MCF 10A (cell line): ENCODE results near the gene STAT5B. TPM values are rescaled to one million over a fixed set of nuclear protein-coding genes. Genes with fewer than 3 reads are reported as not detected.

Experiments used
- BruUV-seq: library from RNA; stranded (reverse); fragments of 400-500 nt; replicated peaks from 2 replicates; lab custom pipeline; 2021; lab: Mats Ljungman, UMichigan
- CTCF ChIA-PET: fragments of 300-600 bp; sonication (Branson Sonifier 250); formaldehyde crosslinking; extraction: SDS; loops from one replicate; lab custom pipeline; 2021; ENCODE audit warnings: antibody characterized with exemption, inconsistent platforms; lab: Yijun Ruan, JAX
- POLR2A ChIA-PET: fragments of 300-600, 350-650 bp; sonication (Branson Sonifier 250); formaldehyde crosslinking; extraction: SDS; loops from one replicate; lab custom pipeline; 2020; ENCODE audit warnings: antibody characterized with exemption, inconsistent platforms; lab: Yijun Ruan, JAX
- DNase-seq: peaks from one replicate; pipeline ENCODE4 v3.0.0-alpha.2; 2018; ENCODE audit not compliant: unreplicated experiment
- H3K27ac Mint-ChIP-seq: one replicate; pipeline ENCODE4 v1.8.0; 2022; ENCODE audit warnings: mild to moderate bottlenecking, low read depth, mixed read lengths; ENCODE audit not compliant: unreplicated experiment
- H3K27me3 Mint-ChIP-seq: one replicate; pipeline ENCODE4 v1.8.0; 2022; ENCODE audit warnings: mixed read lengths; ENCODE audit not compliant: insufficient read depth, unreplicated experiment
- H3K36me3 Mint-ChIP-seq: one replicate; pipeline ENCODE4 v1.8.0; 2022; ENCODE audit warnings: mild to moderate bottlenecking, moderate library complexity, mixed read lengths; ENCODE audit not compliant: insufficient read depth, unreplicated experiment
- H3K4me1 Mint-ChIP-seq: one replicate; pipeline ENCODE4 v1.8.0; 2022; ENCODE audit warnings: mixed read lengths; ENCODE audit not compliant: insufficient read depth, unreplicated experiment
- H3K4me3 Mint-ChIP-seq: one replicate; pipeline ENCODE4 v1.8.0; 2022; ENCODE audit warnings: mild to moderate bottlenecking, moderate library complexity, mixed read lengths; ENCODE audit not compliant: unreplicated experiment
- H3K9me3 Mint-ChIP-seq: one replicate; pipeline ENCODE4 v1.8.0; 2022; ENCODE audit warnings: mixed read lengths; ENCODE audit not compliant: unreplicated experiment
- CTCF ChIP-seq: fragments of 200-600 bp; IDR thresholded peaks from one replicate; pipeline ENCODE4 v1.8.0; 2022; ENCODE audit warnings: antibody characterized with exemption, mild to moderate bottlenecking; ENCODE audit not compliant: unreplicated experiment
- intact Hi-C: fragments of 100-400 bp; cut with micrococcal nuclease; formaldehyde crosslinking; loops from 2 replicates; pipeline ENCODE4 v1.14.1; 2022
- total RNA-seq: library from RNA; stranded (reverse); gene quantifications from 2 replicates; pipeline ENCODE4 v1.2.3, GENCODE V29; 2022

The STAT5B gene
- total RNA-seq, 1 experiment from 2014 or later = 29.8 TPM

GRCh38 chr17:42313389-42313772 lies 37.2 kb upstream of the STAT5B start:
- no peak for DNase-seq
- Mint-ChIP-seq H3K4me3 (no peak overlapping the region), H3K27ac (no peak overlapping the region), H3K9me3 (no peaks in the 10 kb centered on the region), H3K27me3 (no peaks in the 10 kb centered on the region), H3K36me3 (peaks cover 86% of the 10 kb centered on the region), H3K4me1 (no peaks in the 10 kb centered on the region)
- CTCF ChIA-PET = interaction anchor here (0.6 to 2.5 kb wide), 6 partner anchors 9 to 203 kb away, joined by 3 to 7 read pairs (median 3); no protein-coding TSS in a partner anchor
- TF ChIP-seq CTCF = no peak
- intact Hi-C loops = no loop called here
- no TSS peak for BruUV-seq
- POLR2A ChIA-PET = interaction anchor here (1.1 kb wide), 2 partner anchors 24 to 26 kb away, joined by 3 read pairs; no protein-coding TSS in a partner anchor

GRCh38 chr17:42312285-42313130 lies 36.3 kb upstream of the STAT5B start:
- H3K36me3 Mint-ChIP-seq = peaks cover 77% of the 10 kb centered on the region
- no peaks in the 10 kb centered on the region for H3K9me3 Mint-ChIP-seq
- no peaks in the 10 kb centered on the region for H3K4me1 Mint-ChIP-seq
- peak; percentile 58 for DNase-seq
- peak; percentile 42 for TF ChIP-seq CTCF
- H3K4me3 Mint-ChIP-seq = no peak overlapping the region
- ChIA-PET POLR2A (interaction anchor here (0.7 to 1.2 kb wide), 4 partner anchors 13 to 326 kb away, joined by 3 read pairs; no protein-coding TSS in a partner anchor), CTCF (interaction anchor here (0.6 to 2.5 kb wide), 6 partner anchors 10 to 898 kb away, joined by 3 to 7 read pairs (median 3); no protein-coding TSS in a partner anchor)
- BruUV-seq = no TSS peak
- intact Hi-C loops = no loop called here
- no peak overlapping the region for H3K27ac Mint-ChIP-seq
- H3K27me3 Mint-ChIP-seq = no peaks in the 10 kb centered on the region

- Mint-ChIP-seq H3K27ac (no peak overlapping the region), H3K4me1 (no peaks in the 10 kb centered on the region), H3K4me3 (no peak overlapping the region), H3K36me3 (peaks cover 72% of the 10 kb centered on the region), H3K9me3 (no peaks in the 10 kb centered on the region), H3K27me3 (no peaks in the 10 kb centered on the region)
- POLR2A ChIA-PET = interaction anchor here (0.9 to 1.2 kb wide), 2 partner anchors 13 to 17 kb away, joined by 3 read pairs; no protein-coding TSS in a partner anchor
- no peak for TF ChIP-seq CTCF
- no TSS peak for BruUV-seq
- no peak for DNase-seq
- intact Hi-C loops = no loop called here
- CTCF ChIA-PET = interaction anchor here (0.7 to 2.5 kb wide), 3 partner anchors 10 to 207 kb away, joined by 3 to 7 read pairs (median 6); no protein-coding TSS in a partner anchor
Measured at GRCh38 chr17:42312035-42312284, 35.8 kb upstream of the STAT5B start.

GRCh38 chr17:42311240-42312034 lies 35.2 kb upstream of the STAT5B start:
- no peak for TF ChIP-seq CTCF
- Mint-ChIP-seq H3K9me3 (no peaks in the 10 kb centered on the region), H3K27me3 (no peaks in the 10 kb centered on the region), H3K36me3 (peaks cover 67% of the 10 kb centered on the region), H3K4me3 (no peak overlapping the region), H3K4me1 (no peaks in the 10 kb centered on the region), H3K27ac (no peak overlapping the region)
- intact Hi-C loops = no loop called here
- BruUV-seq = no TSS peak
- POLR2A ChIA-PET = interaction anchor here (0.9 to 1.2 kb wide), 2 partner anchors 14 to 18 kb away, joined by 3 read pairs; no protein-coding TSS in a partner anchor
- CTCF ChIA-PET = interaction anchor here (1.3 to 2.5 kb wide), 4 partner anchors 11 to 208 kb away, joined by 5 to 7 read pairs (median 6); no protein-coding TSS in a partner anchor
- DNase-seq = no peak
